Neural progenitor cell (in vitro differentiated cells): ENCODE results near the gene KSR1.

Experiments
- EZH2 ChIP-seq: fragments of 200-600 bp; sonication (generic); IDR thresholded peaks from 2 replicates; pipeline ENCODE4 v1.6.1; 2017; ENCODE audit warnings: antibody characterized with exemption, mild to moderate bottlenecking, moderate library complexity
- EZH2phosphoT487 ChIP-seq: fragments of 200-600 bp; sonication (generic); IDR thresholded peaks from 2 replicates; pipeline ENCODE4 v1.6.1; 2017; ENCODE audit warnings: antibody characterized with exemption
- TF ChIP-seq, protein P1 (sequence below): fragments of 200-600 bp; sonication (generic); IDR thresholded peaks from 2 replicates; pipeline ENCODE4 v1.5.1; 2017; ENCODE audit warnings: antibody characterized with exemption, mild to moderate bottlenecking

- TF ChIP-seq, protein P1, sequence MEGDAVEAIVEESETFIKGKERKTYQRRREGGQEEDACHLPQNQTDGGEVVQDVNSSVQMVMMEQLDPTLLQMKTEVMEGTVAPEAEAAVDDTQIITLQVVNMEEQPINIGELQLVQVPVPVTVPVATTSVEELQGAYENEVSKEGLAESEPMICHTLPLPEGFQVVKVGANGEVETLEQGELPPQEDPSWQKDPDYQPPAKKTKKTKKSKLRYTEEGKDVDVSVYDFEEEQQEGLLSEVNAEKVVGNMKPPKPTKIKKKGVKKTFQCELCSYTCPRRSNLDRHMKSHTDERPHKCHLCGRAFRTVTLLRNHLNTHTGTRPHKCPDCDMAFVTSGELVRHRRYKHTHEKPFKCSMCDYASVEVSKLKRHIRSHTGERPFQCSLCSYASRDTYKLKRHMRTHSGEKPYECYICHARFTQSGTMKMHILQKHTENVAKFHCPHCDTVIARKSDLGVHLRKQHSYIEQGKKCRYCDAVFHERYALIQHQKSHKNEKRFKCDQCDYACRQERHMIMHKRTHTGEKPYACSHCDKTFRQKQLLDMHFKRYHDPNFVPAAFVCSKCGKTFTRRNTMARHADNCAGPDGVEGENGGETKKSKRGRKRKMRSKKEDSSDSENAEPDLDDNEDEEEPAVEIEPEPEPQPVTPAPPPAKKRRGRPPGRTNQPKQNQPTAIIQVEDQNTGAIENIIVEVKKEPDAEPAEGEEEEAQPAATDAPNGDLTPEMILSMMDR = no peak
- TF ChIP-seq EZH2phosphoT487 = no peak
- TF ChIP-seq EZH2 = no peak
Observed at GRCh38 chr17:27559506-27560481, 103.5 kb downstream of the KSR1 start.
